Measurements from ENCODE around the gene CTBP1.

The CTBP1 gene

GRCh38 chr4:1171311-1172227 lies 77.4 kb downstream of the CTBP1 start:
- peak; percentile 69 for DNase-seq

- DNase-seq, result no peak
These were observed 78.0 kb downstream of the CTBP1 start for GRCh38 chr4:1170976-1171310.

GRCh38 chr4:1170156-1170975 lies 78.6 kb downstream of the CTBP1 start:
- DNase-seq, result no peak

DNA sequence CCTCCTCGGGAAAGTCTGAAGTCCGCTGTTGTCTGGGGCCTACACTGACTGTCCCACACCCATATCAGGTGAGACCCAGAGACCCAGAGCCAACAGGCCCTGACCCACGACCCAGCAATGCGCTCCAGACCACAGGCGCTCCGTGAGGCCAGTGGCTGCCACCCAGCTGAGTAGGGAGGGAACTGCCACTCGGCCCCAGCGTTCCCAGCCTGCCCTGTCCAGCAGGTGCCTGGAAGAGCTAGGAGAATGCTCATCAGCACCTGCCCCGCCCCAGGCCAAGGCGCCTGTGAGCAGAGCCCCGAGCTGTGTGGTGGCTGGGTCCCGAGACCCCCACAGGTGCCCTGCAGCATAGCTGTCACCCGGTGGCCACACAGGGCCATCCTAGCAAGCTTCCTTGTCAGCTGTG lies 79.2 kb downstream of the CTBP1 start:
- no peak for DNase-seq

- DNase-seq, result no peak
These were observed 79.7 kb downstream of the CTBP1 start for GRCh38 chr4:1169171-1169671.

DNA sequence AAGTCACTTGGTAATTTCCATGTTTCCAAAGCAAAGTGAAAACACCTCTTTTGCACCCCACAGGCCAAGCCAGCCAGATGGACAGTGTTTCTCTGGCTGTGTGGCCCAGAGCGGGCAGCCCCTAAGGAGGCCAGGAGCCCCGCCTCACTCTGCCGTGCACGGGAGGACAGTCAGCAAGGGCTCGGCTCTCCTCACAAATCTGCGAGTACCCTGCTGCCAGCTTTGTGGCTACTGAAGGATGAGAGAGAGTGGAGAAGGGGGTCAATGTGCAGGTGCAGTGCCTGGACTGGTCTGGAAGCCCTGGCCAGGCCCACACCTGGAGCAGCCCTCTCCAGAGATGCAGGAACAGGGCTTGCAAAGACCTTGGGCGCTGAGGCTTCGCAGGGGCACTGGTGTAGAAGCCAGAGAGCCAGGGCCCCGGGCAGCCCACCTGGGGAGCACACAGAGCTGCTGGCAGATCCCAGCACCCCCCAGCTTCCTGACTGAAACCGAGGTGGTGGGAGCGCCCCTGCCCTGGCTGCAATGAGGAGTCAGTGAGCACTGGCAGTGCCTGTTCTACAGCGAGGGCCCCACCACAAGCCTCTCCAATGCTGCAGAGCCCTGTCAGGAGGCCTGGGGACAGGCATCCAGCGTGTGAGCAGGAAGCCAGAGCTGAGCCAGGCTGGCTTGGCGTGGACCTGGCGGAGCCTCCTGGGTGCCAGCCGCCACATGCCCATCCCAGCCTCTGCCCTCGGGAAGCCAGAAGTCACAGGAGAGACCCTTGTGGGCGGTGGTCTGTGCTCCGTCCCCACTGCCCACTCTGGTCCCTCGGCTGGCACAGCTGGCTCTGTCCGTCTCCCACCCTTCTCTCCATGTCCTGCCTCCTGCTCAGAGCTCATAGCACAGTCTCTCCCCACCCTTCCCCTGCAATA lies 80.5 kb downstream of the CTBP1 start:
- DNase-seq, result no peak

DNA sequence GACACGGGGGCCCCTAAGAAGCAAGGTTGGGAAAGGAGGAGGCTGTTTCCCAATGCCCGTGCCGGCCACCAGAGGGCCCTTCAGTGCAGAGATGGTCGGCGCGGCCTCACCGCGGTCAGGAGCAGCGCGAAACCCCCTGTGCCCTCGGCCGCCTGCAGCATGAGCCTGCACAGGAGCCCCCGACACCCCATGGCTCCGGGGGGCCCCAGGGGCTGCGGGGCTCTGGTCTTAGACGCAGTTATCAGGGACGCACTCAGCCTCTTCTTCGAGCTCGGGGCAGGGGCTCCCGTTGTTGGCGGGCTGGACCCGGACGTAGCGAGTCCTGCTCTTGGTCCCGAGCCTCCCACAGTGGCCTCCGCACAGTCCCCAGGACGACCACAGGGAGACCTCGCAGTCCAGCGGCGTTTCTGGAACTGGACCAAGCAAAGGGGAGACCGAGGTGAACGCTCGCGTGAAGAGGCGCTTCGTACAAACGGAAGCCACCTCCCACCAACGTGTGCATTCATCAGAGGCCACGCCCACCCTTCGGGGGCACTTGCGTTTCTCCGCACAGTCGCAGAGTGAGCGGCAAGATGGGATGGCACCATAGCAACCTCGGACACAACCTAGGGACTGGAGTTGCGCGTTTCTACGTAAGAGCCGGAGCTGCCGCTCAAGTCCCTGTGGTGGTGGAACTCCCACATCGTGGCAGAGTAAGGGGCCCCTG lies 81.5 kb downstream of the CTBP1 start:
- peak; percentile 94 for DNase-seq

GRCh38 chr4:1166509-1167243 lies 82.3 kb downstream of the CTBP1 start:
- DNase-seq, result no peak

DNA sequence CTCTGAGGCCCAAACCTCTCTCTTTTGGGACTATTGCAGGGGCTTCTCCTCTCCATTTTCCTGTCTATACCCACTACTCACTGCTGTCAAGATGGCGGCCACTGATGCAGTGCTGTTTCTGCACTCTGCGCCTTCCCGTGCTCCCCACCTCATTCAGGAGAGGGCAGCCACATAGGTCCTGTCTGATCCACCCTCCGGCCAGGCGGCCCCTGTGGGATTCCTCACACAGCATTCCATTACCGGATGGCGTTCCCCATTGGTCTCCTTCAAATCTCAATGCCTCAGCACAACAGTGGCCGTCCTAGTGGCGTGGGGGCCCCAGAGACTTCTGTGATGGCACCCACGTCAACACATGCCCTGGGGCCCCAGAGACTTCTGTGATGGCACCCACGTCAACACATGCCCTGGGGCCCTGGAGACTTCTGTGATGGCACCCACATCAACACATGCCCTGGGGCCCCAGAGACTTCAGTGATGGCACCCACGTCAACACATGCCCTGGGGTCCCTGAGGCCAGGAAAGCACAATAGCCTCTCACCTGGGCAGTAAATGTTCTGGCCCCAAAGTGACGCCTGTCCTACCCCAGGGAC lies 83.9 kb downstream of the CTBP1 start:
- DNase-seq, result no peak

- no peak for DNase-seq
These were observed 84.5 kb downstream of the CTBP1 start for GRCh38 chr4:1164444-1164843.

DNA sequence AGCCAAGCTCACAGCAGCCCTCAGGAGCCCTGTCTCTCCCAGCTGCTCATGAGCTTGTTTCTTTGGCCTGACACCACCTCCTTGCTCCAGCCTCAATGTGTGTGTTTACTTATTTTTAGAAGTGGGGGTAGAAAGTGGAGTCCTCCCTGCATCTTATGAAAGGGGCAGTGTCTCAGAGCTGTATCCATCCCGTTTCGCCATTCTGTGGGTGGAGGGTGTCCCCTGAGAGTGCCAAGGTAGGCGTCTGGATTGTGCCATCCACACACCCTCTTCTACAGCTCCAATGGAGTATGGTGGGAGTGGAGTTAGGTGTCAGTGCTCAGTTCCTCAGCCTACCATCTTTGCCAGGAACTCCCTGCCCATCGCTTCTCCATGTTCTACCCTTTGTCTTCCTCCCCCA lies 84.9 kb downstream of the CTBP1 start:
- no peak for DNase-seq

All from activated CD4-positive, alpha-beta T cell treated with anti-CD3 and anti-CD28 coated beads for 48 hours (primary cell).